Lower lobe of right lung (tissue), 2 donors: ENCODE results near the gene SLC49A3. TPM values are rescaled to one million over a fixed set of nuclear protein-coding genes. Genes with fewer than 3 reads are reported as not detected.
"Not testable (repeated sequence)": the region's sequence is repeated elsewhere in the genome, so short reads cannot be mapped to it uniquely, and the experiment has no call there.

ENCODE experiments used
- ATAC-seq, 2 donors: fragments of 200-7000 bp; cut with Tn5 transposase; one replicate each; pipeline ENCODE4 v1.9.1; 2020 to 2022; ENCODE audit warnings: mild to moderate bottlenecking in 2 of 2, moderate library complexity in 2 of 2
- DNase-seq: peaks from one replicate; pipeline ENCODE4 v3.0.0-alpha.2; 2020
- H3K27ac ChIP-seq: fragments of 200-600 bp; one replicate; pipeline ENCODE4 v1.8.0; 2022
- H3K27me3 ChIP-seq: fragments of 200-600 bp; one replicate; pipeline ENCODE4 v1.8.0; 2022; ENCODE audit warnings: low read depth
- H3K36me3 ChIP-seq: fragments of 200-600 bp; one replicate; pipeline ENCODE4 v1.8.0; 2022; ENCODE audit warnings: mild to moderate bottlenecking
- H3K4me1 ChIP-seq: fragments of 200-600 bp; one replicate; pipeline ENCODE4 v1.8.0; 2022
- H3K4me3 ChIP-seq: fragments of 200-600 bp; one replicate; pipeline ENCODE4 v1.8.0; 2022; ENCODE audit warnings: mild to moderate bottlenecking
- H3K9me3 ChIP-seq: fragments of 200-600 bp; one replicate; pipeline ENCODE4 v1.8.0; 2022
- CTCF ChIP-seq: fragments of 200-600 bp; IDR thresholded peaks from one replicate; pipeline ENCODE4 v1.8.0; 2022; ENCODE audit warnings: antibody characterized with exemption, mild to moderate bottlenecking
- intact Hi-C: fragments of 100-400 bp; cut with DNase I; formaldehyde crosslinking; loops from one replicate; pipeline ENCODE4 v1.11.0; 2022
- total RNA-seq: library from RNA; stranded (reverse); fragmentation: NEBNext Ultra II Directional; extraction: Animal tissue kit (Norgen Biotek cat#: 25700); gene quantifications from one replicate; pipeline ENCODE4 v1.2.1, GENCODE V29; 2021
- donor health status: DM: no; HTN: yes; CAD: no; lungs with severe emphysema.

The SLC49A3 gene
- total RNA-seq, 1 donor from 2014 or later = 31.5 TPM

- ATAC-seq = no peak
- no peak for TF ChIP-seq CTCF
- Histone ChIP-seq H3K9me3 (no peaks in the 10 kb centered on the region), H3K36me3 (peaks cover 13% of the 10 kb centered on the region), H3K27me3 (no peaks in the 10 kb centered on the region), H3K4me3 (no peak overlapping the region), H3K4me1 (peaks cover 24% of the 10 kb centered on the region), H3K27ac (no peak overlapping the region)
- intact Hi-C loops = no loop called here
- DNase-seq = no peak
Measured at GRCh38 chr4:710116-710515, 21.2 kb upstream of the SLC49A3 start.

GRCh38 chr4:709348-709747 is 20.4 kb upstream of the SLC49A3 start:
- Histone ChIP-seq H3K27ac (no peak overlapping the region), H3K9me3 (no peaks in the 10 kb centered on the region), H3K36me3 (peaks cover 9% of the 10 kb centered on the region), H3K27me3 (no peaks in the 10 kb centered on the region), H3K4me1 (peaks cover 24% of the 10 kb centered on the region), H3K4me3 (no peak overlapping the region)
- TF ChIP-seq CTCF = no peak
- intact Hi-C loops = no loop called here
- ATAC-seq (no peak), DNase-seq (no peak)

- intact Hi-C loops = no loop called here
Measured at GRCh38 chr4:708631-708933, 19.6 kb upstream of the SLC49A3 start.

GRCh38 chr4:707929-708630 is 19.1 kb upstream of the SLC49A3 start:
- H3K9me3 ChIP-seq = no peaks in the 10 kb centered on the region
- ATAC-seq (no peak), DNase-seq (no peak)
- no peak overlapping the region for H3K27ac ChIP-seq
- H3K27me3 ChIP-seq = no peaks in the 10 kb centered on the region
- intact Hi-C loops = no loop called here
- peaks cover 5% of the 10 kb centered on the region for H3K36me3 ChIP-seq
- peak overlapping the region; percentile 17 for H3K4me3 ChIP-seq
- H3K4me1 ChIP-seq = peaks cover 24% of the 10 kb centered on the region
- TF ChIP-seq CTCF = no peak

More at GRCh38 chr4:708631-708933, 19.6 kb upstream of the SLC49A3 start:
- no peak overlapping the region for H3K27ac ChIP-seq
- peaks cover 24% of the 10 kb centered on the region for H3K4me1 ChIP-seq
- H3K4me3 ChIP-seq = peak overlapping the region; percentile 17
- DNase-seq (no peak), ATAC-seq (no peak)
- no peaks in the 10 kb centered on the region for H3K9me3 ChIP-seq
- peaks cover 5% of the 10 kb centered on the region for H3K36me3 ChIP-seq
- TF ChIP-seq CTCF = no peak
- H3K27me3 ChIP-seq = no peaks in the 10 kb centered on the region

GRCh38 chr4:706834-707598 is 18.1 kb upstream of the SLC49A3 start:
- no peaks in the 10 kb centered on the region for H3K9me3 ChIP-seq
- peaks cover 24% of the 10 kb centered on the region for H3K4me1 ChIP-seq
- no peaks in the 10 kb centered on the region for H3K27me3 ChIP-seq
- no peak overlapping the region for H3K27ac ChIP-seq
- peak overlapping the region; percentile 49 for H3K4me3 ChIP-seq
- no peak for TF ChIP-seq CTCF
- H3K36me3 ChIP-seq = peaks cover 5% of the 10 kb centered on the region
- ATAC-seq = no peak
- DNase-seq = no peak
- intact Hi-C loops = no loop called here

- DNase-seq, H3K9me3 ChIP-seq, ATAC-seq, H3K27me3 ChIP-seq, intact Hi-C loops, H3K36me3 ChIP-seq: not testable (repeated sequence)
- H3K4me3 ChIP-seq = peak overlapping the region; percentile 88
- peaks cover 24% of the 10 kb centered on the region for H3K4me1 ChIP-seq
- peak overlapping the region; percentile 91 for H3K27ac ChIP-seq
Measured at GRCh38 chr4:706083-706633, 17.2 kb upstream of the SLC49A3 start.
